ENCODE results near the gene CEBPA.
"Not testable (repeated sequence)": the region's sequence is repeated elsewhere in the genome, so short reads cannot be mapped to it uniquely, and the experiment has no call there.

Gene CEBPA

GRCh38 chr19:33325920-33326319, 23.6 kb upstream of the CEBPA start:
- no peak for DNase-seq (ENCODE audit: low read depth in 1 of 2, low spot score in 1 of 2)

- no peak for DNase-seq (ENCODE audit: low read depth in 1 of 2, low spot score in 1 of 2)
Measured at GRCh38 chr19:33324628-33325027, 22.3 kb upstream of the CEBPA start.

DNA sequence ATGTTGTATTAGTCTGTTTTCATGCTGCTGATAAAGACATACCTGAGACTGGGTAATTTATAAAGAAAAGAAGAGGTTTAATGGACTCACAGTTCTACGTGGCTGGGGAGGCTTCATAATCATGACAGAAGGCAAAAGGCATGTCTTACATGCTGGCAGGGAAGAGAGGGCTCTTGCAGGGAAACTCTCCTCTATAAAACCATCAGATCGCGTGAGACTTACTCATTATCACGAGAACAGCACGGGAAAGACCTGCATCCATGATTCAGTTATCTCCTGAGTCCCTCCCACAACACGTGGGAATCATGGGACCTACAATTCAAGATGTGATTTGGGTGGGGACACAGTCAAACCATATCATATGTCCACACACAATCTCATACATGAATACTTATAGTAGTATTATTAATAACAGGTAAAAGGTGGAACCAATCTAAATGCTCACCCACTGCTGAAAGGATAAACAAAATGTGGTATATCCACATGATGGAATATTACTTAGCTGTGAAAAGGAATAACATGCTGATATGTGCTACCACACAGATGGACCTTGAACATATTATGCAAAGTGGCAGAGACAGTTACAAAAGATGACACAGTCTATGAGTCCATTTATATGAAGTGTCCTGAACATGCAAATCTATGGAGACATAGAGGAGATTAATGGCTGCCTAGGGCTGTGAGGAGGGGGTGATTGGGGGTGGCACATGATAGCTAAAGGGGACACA, 20.9 kb upstream of the CEBPA start:
- DNase-seq (ENCODE audit: low read depth in 1 of 2, low spot score in 1 of 2) = no peak

GRCh38 chr19:33320636-33321035, 18.3 kb upstream of the CEBPA start:
- DNase-seq (ENCODE audit: low read depth in 1 of 2, low spot score in 1 of 2) = no peak

DNA sequence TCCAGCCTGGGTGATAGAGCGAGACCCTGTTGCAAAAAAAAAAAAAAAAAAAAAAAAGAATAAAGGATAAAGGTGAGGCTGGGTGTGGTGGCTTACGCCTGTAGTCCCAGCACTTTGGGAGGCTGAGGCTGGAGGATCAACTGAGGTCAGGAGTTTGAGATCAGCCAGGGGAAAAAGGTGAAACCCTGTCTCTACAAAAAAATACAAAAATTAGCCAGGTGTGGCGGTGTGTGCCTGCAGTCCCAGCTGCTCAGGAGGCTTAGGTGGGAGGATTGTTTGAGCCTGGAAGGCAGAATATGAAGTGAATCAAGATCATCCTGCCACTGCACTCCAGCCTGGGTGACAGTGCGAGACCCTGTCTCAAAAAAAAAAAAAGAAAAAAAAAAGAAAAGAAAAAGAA, 15.7 kb upstream of the CEBPA start:
- DNase-seq (ENCODE audit: low read depth in 1 of 2, low spot score in 1 of 2) = not testable (repeated sequence)

DNA sequence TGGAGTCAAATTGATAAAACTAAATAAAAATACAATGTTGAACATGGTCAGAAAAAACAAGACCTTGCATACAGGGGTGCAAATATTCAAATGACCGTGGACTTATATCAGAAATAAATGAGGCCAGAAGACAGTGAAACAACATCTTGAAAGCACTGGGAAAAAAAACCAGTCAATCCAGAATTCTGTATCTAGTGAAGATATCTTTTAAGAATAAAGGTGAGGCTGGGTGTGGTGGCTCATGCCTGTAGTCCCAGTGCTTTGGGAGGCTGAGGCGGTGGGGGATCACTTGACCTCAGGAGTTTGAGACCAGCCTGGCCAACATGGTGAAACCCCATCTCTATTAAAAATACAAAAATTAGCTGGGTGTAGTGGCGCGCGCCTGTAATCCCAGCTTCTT, 15.2 kb upstream of the CEBPA start:
- DNase-seq (ENCODE audit: low read depth in 1 of 2, low spot score in 1 of 2) = no peak

DNA sequence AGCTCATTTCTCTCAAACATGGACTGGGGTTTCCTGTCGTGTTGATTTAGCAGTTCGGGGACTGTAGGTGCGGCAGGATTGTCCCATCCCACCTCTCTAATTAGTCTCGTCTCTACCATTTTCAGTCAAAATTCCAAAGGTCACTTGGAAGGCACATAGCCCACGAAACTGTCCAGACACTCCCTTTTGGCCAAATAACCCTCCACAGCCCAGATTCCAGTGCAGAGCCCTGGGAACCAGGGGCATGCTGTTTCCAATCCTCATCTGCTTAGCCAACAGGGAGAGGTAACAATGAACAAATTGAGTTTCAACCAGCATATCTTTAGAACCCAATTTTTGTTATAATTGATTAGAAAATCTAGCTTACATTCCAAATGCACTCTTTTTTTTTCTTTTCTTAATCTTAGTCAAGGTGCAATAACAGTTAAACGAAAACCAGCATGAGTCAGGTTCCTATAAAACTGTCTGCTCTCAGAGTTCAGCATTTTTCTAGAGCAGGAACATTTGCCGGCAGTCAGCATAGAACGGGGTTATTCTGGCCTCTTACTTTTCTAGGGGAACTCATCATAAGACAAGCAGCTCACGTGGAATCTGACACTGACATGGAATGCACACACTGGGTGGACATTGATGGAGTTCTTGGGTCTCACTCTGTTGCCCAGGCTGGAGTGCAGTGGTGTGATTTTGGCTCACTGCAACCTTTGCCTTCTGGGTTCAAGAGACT, 14.4 kb upstream of the CEBPA start:
- no peak for DNase-seq (ENCODE audit: low read depth in 1 of 2, low spot score in 1 of 2)

GRCh38 chr19:33312808-33313207, 10.5 kb upstream of the CEBPA start:
- not testable (repeated sequence) for DNase-seq (ENCODE audit: low read depth in 1 of 2, low spot score in 1 of 2)

DNA sequence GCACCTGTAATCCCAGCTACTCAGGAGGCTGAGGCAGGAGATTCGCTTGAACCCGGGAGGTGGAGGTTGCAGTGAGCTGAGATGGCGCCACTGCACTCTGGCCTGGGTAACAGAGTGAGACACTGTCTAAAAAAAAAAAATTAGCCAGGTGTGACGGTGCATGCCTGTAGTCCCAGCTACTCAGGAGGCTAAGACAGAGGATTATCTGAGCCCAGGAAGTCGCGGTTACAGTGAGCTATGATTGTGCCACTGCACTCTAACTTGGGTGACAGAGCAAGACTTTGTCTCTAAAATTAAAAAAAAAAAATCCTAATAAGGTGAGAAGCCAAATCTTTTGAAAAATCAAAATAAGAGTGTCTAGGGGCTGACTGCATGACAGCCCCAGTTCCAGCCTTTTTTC, 9.7 kb upstream of the CEBPA start:
- DNase-seq (ENCODE audit: low read depth in 1 of 2, low spot score in 1 of 2) = no peak

DNA sequence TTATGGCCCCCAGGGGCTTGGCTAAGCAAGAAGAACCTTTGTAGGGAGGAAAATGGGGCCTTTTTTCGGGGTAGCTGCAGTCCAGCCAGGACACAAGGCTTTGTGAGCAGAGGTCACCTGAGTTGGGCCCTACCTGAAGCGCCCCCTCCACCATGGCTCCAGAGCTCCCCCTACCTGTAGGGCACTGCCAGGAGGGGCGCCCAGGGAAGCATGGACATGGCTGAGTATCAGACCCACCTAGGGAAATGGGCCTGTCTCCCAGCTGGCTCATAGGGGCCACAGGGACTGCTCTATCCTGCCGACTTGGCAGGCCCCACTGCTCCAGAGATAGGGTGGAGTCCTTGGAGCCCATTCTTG, 9.0 kb upstream of the CEBPA start:
- no peak for DNase-seq (ENCODE audit: low read depth in 1 of 2, low spot score in 1 of 2)

DNA sequence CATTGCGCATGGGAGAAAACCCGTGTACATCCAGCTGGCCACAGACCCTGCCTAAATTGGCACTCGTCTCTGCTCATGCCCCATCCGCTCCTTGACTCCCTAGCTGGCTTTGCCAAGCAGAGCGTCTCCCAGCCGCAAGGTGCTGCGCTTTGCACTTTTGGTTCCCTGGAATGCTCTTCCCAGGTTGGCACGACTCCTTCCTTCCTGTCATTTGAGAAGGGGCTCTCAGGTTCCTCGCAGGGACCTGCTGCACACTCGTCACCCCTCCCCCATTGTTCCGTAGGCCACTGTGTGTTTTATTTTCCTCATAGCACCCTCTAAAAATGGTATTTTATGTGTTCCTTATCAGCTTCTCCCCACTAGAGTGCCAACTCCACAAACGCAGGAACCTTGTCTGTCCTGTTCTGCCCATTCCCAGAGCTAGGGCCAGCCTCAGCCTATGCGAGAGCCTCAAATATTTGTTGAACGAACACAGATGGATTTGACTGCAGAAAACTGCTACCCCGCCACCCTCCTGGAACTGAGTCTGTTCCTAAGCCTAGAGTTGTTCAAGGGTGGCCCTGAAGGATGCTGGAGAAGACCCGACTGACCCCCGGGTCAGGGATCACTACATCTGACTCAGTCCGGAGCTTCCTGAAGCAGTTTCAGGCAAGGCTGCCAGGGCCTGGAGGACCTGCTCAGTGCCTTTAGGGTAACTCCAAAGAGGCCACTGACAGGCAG, 8.4 kb upstream of the CEBPA start:
- no peak for DNase-seq (ENCODE audit: low read depth in 1 of 2, low spot score in 1 of 2)

GRCh38 chr19:33309826-33310225, 7.5 kb upstream of the CEBPA start:
- DNase-seq (ENCODE audit: low read depth in 1 of 2, low spot score in 1 of 2) = no peak

DNA sequence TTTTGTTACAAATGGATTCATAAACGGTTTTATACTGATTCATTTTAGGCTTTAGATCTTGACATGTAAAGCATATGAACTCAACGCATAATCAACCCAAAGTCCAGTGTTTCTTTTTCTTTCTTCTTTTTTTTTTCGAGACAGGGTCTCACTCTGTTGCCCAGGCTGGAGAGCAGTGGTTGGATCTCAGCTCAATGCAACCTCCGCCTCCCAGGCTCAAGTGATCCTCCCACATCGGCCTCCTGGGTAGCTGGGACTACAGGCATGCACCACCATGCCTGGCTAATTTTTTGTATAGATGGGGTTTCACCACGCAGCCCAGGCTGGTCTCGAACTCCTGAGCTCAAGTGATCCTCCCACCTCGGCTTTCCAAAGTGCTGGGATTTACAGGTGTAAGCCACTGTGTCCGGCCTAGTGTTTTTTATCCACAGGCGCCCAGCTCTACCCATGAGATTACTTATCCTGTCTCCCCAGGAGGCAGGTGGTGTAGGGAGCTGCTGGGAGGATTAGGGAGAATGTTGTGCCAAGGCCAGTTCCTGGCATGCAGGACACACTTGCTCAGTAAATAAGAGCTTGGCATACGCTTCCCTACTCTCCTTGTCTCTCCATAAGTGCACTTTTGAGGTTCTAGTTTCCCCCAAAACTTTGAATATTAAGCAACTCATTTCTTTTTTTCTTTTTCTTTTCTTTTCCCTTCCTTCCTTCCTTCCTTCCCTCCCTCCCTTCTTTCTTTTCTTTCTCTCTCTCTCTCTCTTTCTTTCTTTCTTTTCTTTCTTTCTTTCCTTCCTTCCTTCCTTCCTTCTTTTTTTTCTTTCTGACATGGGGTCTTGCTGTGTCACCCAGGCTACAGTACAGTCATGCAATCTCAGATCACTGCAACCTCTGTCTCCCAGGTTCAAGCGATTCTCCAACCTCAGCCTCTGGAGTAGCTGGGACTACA, 4.8 kb upstream of the CEBPA start:
- no peak for DNase-seq (ENCODE audit: low read depth in 1 of 2, low spot score in 1 of 2)

DNA sequence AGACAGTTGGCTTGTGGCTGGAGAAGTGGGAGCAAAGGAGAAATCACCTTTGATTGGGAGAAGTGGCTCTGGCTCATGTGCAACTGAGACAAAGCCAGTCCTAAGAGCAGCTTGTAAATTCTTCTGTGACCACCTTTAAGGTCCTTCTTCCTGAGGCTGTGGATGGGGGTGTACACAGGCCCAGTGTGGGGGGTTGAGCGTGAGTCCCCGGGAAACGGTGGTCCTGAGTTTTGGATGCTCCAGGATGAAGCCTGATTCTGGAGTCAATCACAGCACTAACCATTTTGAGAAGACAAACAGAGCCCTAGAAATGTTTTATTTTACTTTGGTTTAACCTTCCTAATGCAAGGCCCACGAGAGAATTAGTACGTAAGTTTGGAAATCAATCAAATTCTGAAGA, 3.9 kb upstream of the CEBPA start:
- no peak for DNase-seq (ENCODE audit: low read depth in 1 of 2, low spot score in 1 of 2)

- no peak for DNase-seq (ENCODE audit: low read depth in 1 of 2, low spot score in 1 of 2)
Measured at GRCh38 chr19:33304760-33305647, 2.7 kb upstream of the CEBPA start.

- no peak for DNase-seq (ENCODE audit: low read depth in 1 of 2, low spot score in 1 of 2)
Measured at GRCh38 chr19:33304371-33304759, 2.0 kb upstream of the CEBPA start.

GRCh38 chr19:33303791-33304345, 1.5 kb upstream of the CEBPA start:
- DNase-seq (ENCODE audit: low read depth in 1 of 2, low spot score in 1 of 2) = no peak

DNA sequence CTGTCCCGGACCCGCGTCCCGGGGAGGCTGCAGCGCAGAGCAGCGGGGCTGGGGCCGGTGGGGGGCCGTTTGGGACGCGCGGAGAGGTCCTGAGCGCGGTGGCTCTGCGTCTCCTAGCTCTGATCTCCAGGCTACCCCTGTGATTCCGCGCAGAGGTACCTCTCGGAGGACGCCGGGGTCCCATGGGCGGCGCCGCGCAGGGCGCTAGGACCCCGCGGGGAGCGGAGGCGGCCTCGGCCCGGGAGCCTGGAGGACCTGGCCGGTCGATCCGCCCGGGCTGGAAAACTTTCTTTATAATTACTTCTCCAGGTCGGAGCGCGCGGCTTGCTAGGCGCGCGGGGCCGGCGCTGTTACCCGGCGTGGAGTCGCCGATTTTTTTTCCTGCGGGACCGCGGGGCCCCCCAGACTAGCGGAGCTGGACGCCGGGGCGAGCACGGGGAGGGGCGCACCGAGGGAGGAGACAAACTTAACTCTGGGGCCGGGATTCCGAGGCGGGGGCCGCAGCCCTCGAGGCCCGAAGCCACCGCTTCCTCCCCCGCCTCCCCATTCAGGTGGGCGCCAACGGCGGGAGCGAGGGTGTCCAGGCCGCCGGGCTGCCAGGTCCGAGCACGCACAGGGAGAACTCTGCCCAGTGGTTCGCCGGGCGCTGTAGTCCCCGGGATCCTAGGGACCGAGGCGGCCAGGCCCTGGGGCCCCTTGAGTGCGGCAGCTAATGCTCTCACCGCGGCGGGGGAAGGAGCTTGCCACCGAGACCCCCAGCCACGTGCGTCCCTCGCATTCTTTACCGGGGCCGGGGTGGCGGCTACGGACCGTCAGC, 848 bp upstream of the CEBPA start:
- no peak for DNase-seq (ENCODE audit: low read depth in 1 of 2, low spot score in 1 of 2)

DNA sequence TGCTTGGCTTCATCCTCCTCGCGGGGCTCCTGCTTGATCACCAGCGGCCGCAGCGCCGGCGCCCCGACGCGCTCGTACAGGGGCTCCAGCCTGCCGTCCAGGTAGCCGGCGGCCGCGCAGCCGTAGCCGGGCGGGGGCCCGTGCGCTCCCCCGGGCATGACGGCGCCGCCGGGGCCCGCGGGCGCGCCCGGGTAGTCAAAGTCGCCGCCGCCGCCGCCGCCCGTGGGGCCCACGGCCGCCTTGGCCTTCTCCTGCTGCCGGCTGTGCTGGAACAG, 497 bp downstream of the CEBPA start:
- DNase-seq (ENCODE audit: low read depth in 1 of 2, low spot score in 1 of 2) = no peak

All from activated CD4-positive, alpha-beta T cell treated with anti-CD3 and anti-CD28 coated beads, Interleukin-2, amount 50 U/mL, for 24 hours (primary cell).